MM.1S (cell line): Measurements from ENCODE around the gene KIAA1217.

Experiments
- CTCF ChIP-seq: fragments of 300-600 bp; sonication (generic); IDR thresholded peaks from 2 replicates; pipeline ENCODE4 v1.5.1; 2016; ENCODE audit warnings: antibody characterized with exemption, low read length, mixed read lengths
- EZH2 ChIP-seq: fragments of 300-600 bp; sonication (generic); optimal IDR thresholded peaks from 2 replicates; pipeline ENCODE3; 2017; ENCODE audit warnings: low read depth, mild to moderate bottlenecking, antibody characterized with exemption, low read length, mixed read lengths

- TF ChIP-seq CTCF, result no peak
- TF ChIP-seq EZH2, result no peak
These were observed 48.6 kb downstream of the KIAA1217 start for GRCh38 chr10:24257588-24257987.
